Uterus (tissue), 4 donors: Measurements from ENCODE around the gene MYPN. TPM values are rescaled to one million over a fixed set of nuclear protein-coding genes. Genes with fewer than 3 reads are reported as not detected.
"Not testable (repeated sequence)": the region's sequence is repeated elsewhere in the genome, so short reads cannot be mapped to it uniquely, and the experiment has no call there.

ENCODE experiments used
- DNase-seq, 2 donors: peaks; one replicate each; pipeline ENCODE4 v3.0.0-alpha.2; 2019 to 2020
- H3K27ac ChIP-seq, 2 donors: fragments of 200-600 bp; sonication (generic); 1 replicate in 1 of 2; 2 replicates in 1 of 2; pipeline ENCODE4 v1.5.1; 2016 to 2018
- H3K27me3 ChIP-seq, 2 donors: fragments of 200-600 bp; sonication (generic); one replicate each; pipeline ENCODE4 v1.5.1; 2018 to 2019; ENCODE audit warnings: control low read depth in 1 of 2
- H3K36me3 ChIP-seq, 2 donors: fragments of 200-600 bp; sonication (generic); one replicate each; pipeline ENCODE4 v1.5.1; 2019; ENCODE audit warnings: control low read depth in 1 of 2
- H3K4me1 ChIP-seq, 2 donors: fragments of 200-600 bp; sonication (generic); one replicate each; pipeline ENCODE4 v1.5.1; 2018 to 2019; ENCODE audit warnings: control low read depth in 1 of 2
- H3K4me3 ChIP-seq, 2 donors: fragments of 200-600 bp; sonication (generic); 1 replicate in 1 of 2; 2 replicates in 1 of 2; pipeline ENCODE4 v1.5.1; 2018 to 2019; ENCODE audit warnings: mild to moderate bottlenecking in 1 of 2
- H3K9me3 ChIP-seq, 2 donors: fragments of 200-600 bp; sonication (generic); one replicate each; pipeline ENCODE4 v1.5.1; 2019; ENCODE audit warnings: control low read depth in 1 of 2
- CTCF ChIP-seq, 4 experiments: fragments of 200-600 bp in 2 of 4; fragments of 450-650 bp in 2 of 4; sonication (generic) in 2 of 4; IDR thresholded peaks; one replicate each; pipeline ENCODE4 v1.5.1; 2016 to 2019; ENCODE audit warnings: antibody characterized with exemption in 4 of 4, mild to moderate bottlenecking in 2 of 4, moderate library complexity in 1 of 4
- POLR2A ChIP-seq, 2 donors: fragments of 450-650 bp; IDR thresholded peaks; one replicate each; pipeline ENCODE4 v1.6.1; 2016; ENCODE audit warnings: antibody characterized with exemption in 2 of 2, mild to moderate bottlenecking in 1 of 2, moderate library complexity in 1 of 2
- intact Hi-C: fragments of 100-400 bp; cut with DNase I; formaldehyde crosslinking; loops from one replicate; pipeline ENCODE4 v1.15.1; 2023; ENCODE audit warnings: low total_unique reads
- total RNA-seq, 4 donors: library from RNA; depleted of rRNA in 3 of 4; stranded (reverse); fragments of >200 nt in 3 of 4; gene quantifications; one replicate each; pipeline versions ENCODE4 v1.1.0 to v1.2.4, GENCODE V29; 2014 to 2023
- donor health status: DM: yes; HTN: yes; CAD: no.

Gene MYPN
- total RNA-seq, 4 donors from 2014 or later, result not detected

- intact Hi-C loops, result no loop called here
- H3K27me3 ChIP-seq, result no peaks in the 10 kb centered on the region
- DNase-seq, result no peak
- H3K36me3 ChIP-seq, result no peaks in the 10 kb centered on the region
- H3K4me1 ChIP-seq, result no peaks in the 10 kb centered on the region
- no peak overlapping the region for H3K4me3 ChIP-seq
- no peak overlapping the region for H3K27ac ChIP-seq
- no peaks in the 10 kb centered on the region for H3K9me3 ChIP-seq
- TF ChIP-seq CTCF (IDR thresholded peaks at IDR 0.05) (no peak), POLR2A (IDR thresholded peaks at IDR 0.05) (no peak)
These were observed 127.9 kb downstream of the MYPN start for GRCh38 chr10:68237173-68237572.

DNA sequence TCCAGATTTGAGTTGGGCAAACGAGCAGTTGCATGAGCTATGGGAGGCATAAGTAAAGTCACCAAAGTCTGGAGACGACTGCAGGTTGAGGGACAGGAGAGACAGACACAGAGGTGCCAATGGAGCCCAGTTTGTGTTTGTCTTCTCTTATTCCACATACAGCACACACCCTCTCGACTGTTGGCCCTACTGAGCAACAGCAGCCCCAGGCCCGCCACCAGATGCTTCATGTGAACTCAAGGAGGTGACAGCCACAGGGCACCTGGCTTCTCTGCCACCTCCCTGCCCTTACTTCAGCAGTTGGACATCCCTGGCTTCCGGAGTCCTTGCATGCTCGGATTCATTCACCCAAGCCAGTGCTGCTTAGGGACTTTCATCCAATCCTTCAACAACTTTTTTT lies 129.1 kb downstream of the MYPN start:
- TF ChIP-seq CTCF (IDR thresholded peaks at IDR 0.05) (no peak), POLR2A (IDR thresholded peaks at IDR 0.05) (no peak)
- DNase-seq, result no peak
- H3K4me1 ChIP-seq, result no peaks in the 10 kb centered on the region
- intact Hi-C loops, result no loop called here
- H3K36me3 ChIP-seq, result no peaks in the 10 kb centered on the region
- no peak overlapping the region for H3K27ac ChIP-seq
- H3K9me3 ChIP-seq, result no peaks in the 10 kb centered on the region
- H3K27me3 ChIP-seq, result no peaks in the 10 kb centered on the region
- H3K4me3 ChIP-seq, result no peak overlapping the region

DNA sequence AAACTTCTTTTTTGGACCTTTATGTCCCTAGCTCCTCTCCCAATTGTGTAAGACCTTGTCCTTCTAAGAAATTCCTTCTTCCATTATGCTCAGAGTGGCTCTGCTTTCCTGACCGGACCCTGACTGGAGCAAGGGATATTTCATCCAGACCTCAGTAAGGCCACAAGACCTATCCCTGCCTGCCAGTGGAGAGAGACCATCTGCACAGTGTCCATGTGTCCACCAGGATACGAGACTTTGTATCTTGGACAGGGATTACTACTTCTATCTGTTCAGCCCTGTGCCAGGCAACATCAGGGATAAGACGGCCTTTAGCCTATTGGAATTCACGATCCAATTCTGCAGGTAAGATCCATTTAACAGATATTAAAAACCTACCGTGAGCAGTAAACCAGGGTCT lies 129.8 kb downstream of the MYPN start:
- H3K36me3 ChIP-seq, result no peaks in the 10 kb centered on the region
- no peaks in the 10 kb centered on the region for H3K9me3 ChIP-seq
- H3K27me3 ChIP-seq, result no peaks in the 10 kb centered on the region
- H3K4me3 ChIP-seq, result no peak overlapping the region
- no peak overlapping the region for H3K27ac ChIP-seq
- intact Hi-C loops, result no loop called here
- DNase-seq, result no peak
- TF ChIP-seq POLR2A (IDR thresholded peaks at IDR 0.05) (no peak), CTCF (IDR thresholded peaks at IDR 0.05) (no peak)
- no peaks in the 10 kb centered on the region for H3K4me1 ChIP-seq

GRCh38 chr10:68239596-68240150 lies 130.4 kb downstream of the MYPN start:
- intact Hi-C loops, result no loop called here
- no peak for TF ChIP-seq CTCF (IDR thresholded peaks at IDR 0.05)
- TF ChIP-seq POLR2A (IDR thresholded peaks at IDR 0.05), result no peak

DNA sequence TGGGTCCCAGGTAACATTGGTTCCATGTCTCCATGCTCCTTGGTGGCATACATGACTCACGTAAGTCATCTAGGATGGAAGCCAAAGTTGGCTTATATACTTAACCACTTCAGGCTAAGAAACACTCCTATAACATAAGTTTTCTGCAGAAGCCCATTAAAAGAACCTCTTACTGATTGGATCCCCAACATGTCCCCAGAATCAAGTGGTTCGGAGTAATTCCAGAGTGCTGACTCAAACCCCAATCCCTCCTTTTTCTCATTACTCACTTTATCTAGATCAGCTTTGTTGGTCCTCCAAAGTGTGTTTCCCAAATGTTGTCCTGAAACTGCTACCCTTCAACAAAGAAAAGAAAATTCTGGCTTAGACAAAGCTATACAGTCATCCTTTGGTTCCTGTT lies 132.8 kb downstream of the MYPN start:
- H3K4me1 ChIP-seq, result no peaks in the 10 kb centered on the region
- H3K27me3 ChIP-seq, result no peaks in the 10 kb centered on the region
- no peak overlapping the region for H3K4me3 ChIP-seq
- H3K36me3 ChIP-seq, result no peaks in the 10 kb centered on the region
- H3K9me3 ChIP-seq, result no peaks in the 10 kb centered on the region
- DNase-seq, result no peak
- TF ChIP-seq CTCF (IDR thresholded peaks at IDR 0.05), result no peak
- no peak for TF ChIP-seq POLR2A (IDR thresholded peaks at IDR 0.05)
- H3K27ac ChIP-seq, result no peak overlapping the region
- intact Hi-C loops, result no loop called here

More at GRCh38 chr10:68239596-68240150, 130.4 kb downstream of the MYPN start:
- DNase-seq, result no peak
- Histone ChIP-seq H3K4me3 (no peak overlapping the region), H3K36me3 (no peaks in the 10 kb centered on the region), H3K4me1 (no peaks in the 10 kb centered on the region), H3K27ac (no peak overlapping the region), H3K27me3 (no peaks in the 10 kb centered on the region), H3K9me3 (no peaks in the 10 kb centered on the region)

- H3K27ac ChIP-seq, H3K4me3 ChIP-seq, H3K4me1 ChIP-seq, H3K9me3 ChIP-seq, H3K27me3 ChIP-seq, H3K36me3 ChIP-seq, intact Hi-C loops, DNase-seq: not testable (repeated sequence)
These were observed 137.1 kb downstream of the MYPN start for GRCh38 chr10:68246397-68246796.
